Measurements from ENCODE around the gene F10.
"Not testable (repeated sequence)": the region's sequence is repeated elsewhere in the genome, so short reads cannot be mapped to it uniquely, and the experiment has no call there.

Gene F10

DNA sequence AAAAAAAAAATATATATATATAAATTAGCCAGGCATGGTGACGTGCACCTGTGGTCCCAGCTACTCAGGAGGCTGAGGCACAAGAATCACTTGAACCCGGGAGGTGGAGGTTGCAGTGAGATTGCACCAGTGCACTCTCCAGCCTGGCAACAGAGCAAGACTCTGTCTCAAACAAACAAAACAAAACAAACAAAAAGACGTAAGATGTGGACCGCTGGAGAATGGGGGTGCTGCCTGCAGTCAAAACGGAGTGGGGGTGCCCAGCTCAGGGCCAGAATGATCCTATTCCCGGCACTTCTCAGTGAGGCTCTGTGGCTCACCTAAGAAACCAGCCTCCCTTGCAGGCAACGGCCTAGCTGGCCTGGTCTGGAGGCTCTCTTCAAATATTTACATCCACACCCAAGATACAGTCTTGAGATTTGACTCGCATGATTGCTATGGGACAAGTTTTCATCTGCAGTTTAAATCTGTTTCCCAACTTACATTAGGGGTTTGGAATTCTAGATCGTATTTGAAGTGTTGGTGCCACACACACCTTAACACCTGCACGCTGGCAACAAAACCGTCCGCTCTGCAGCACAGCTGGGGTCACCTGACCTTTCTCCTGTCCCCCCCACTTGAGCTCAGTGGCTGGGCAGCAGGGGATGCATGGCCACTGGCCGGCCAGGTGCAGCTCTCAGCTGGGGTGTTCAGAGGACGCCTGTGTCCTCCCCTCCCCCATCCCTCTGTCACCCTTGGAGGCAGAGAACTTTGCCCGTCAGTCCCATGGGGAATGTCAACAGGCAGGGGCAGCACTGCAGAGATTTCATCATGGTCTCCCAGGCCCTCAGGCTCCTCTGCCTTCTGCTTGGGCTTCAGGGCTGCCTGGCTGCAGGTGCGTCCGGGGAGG is 17.3 kb upstream of the F10 start, which contains the start of gene F7:
Gene F7 (plus strand): TSS at position 760 of the 889 bp plus-strand sequence. CDS start 51 bp downstream, at position 811.
- TF ChIP-seq, protein P1, sequence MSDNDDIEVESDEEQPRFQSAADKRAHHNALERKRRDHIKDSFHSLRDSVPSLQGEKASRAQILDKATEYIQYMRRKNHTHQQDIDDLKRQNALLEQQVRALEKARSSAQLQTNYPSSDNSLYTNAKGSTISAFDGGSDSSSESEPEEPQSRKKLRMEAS (IDR thresholded peaks at IDR 0.05; ENCODE audit: low read depth, low read length) = no peak
- TF ChIP-seq CTCF (IDR thresholded peaks at IDR 0.05; ENCODE audit: low read depth, low read length) (no peak), MYC (IDR thresholded peaks at IDR 0.05; ENCODE audit: low read depth, low read length) (no peak), POLR2A (IDR thresholded peaks at IDR 0.05; ENCODE audit: extremely low read depth, insufficient read length) (no peak)
- no peak within 1 kb of the TSS for H3K4me3 ChIP-seq (ENCODE audit: low read depth, low read length)
- DNase-seq (ENCODE audit: low read depth) = no peak

DNA sequence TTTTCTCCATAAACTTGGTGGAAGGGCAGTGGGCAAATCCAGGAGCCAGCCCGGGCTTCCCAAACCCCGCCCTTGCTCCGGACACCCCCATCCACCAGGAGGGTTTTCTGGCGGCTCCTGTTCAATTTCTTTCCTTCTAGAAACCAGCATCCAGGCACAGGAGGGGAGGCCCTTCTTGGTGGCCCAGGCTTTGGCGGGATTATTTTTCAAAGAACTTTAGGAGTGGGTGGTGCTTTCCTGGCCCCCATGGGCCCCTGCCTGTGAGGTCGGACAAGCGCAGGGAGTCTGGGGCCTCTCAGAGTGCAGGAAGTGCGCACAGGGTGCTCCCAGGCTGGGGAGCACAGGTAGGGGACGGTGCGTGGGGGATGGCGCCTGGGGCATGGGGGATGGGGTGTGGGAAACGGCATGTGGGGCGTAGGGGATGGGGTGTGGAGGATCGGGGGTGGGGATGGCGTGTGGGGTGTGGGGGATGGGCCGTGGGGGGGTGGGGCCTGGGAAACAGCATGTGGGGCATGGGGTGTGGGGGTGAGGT is 16.6 kb upstream of the F10 start:
- no peak for DNase-seq (ENCODE audit: low read depth)
- TF ChIP-seq CTCF (IDR thresholded peaks at IDR 0.05; ENCODE audit: low read depth, low read length) = no peak
- TF ChIP-seq MYC (IDR thresholded peaks at IDR 0.05; ENCODE audit: low read depth, low read length) = no peak
- no peak for TF ChIP-seq POLR2A (IDR thresholded peaks at IDR 0.05; ENCODE audit: extremely low read depth, insufficient read length)
- TF ChIP-seq, protein P1 (IDR thresholded peaks at IDR 0.05; ENCODE audit: low read depth, low read length) = no peak
- H3K4me3 ChIP-seq (ENCODE audit: low read depth, low read length) = no peak overlapping the region

- TF ChIP-seq MYC (IDR thresholded peaks at IDR 0.05; ENCODE audit: low read depth, low read length) (no peak), CTCF (IDR thresholded peaks at IDR 0.05; ENCODE audit: low read depth, low read length) (no peak), POLR2A (IDR thresholded peaks at IDR 0.05; ENCODE audit: extremely low read depth, insufficient read length) (no peak)
- TF ChIP-seq, protein P1 (IDR thresholded peaks at IDR 0.05; ENCODE audit: low read depth, low read length) = no peak
- no peak for DNase-seq (ENCODE audit: low read depth)
- no peak overlapping the region for H3K4me3 ChIP-seq (ENCODE audit: low read depth, low read length)
These were observed 15.8 kb upstream of the F10 start for GRCh38 chr13:113106711-113107351.

GRCh38 chr13:113108521-113108920 is 14.1 kb upstream of the F10 start:
- DNase-seq (ENCODE audit: low read depth); H3K4me3 ChIP-seq (ENCODE audit: low read depth, low read length): not testable (repeated sequence)

- no peak for DNase-seq (ENCODE audit: low read depth)
- no peak overlapping the region for H3K4me3 ChIP-seq (ENCODE audit: low read depth, low read length)
- TF ChIP-seq, protein P1 (IDR thresholded peaks at IDR 0.05; ENCODE audit: low read depth, low read length) = no peak
- no peak for TF ChIP-seq MYC (IDR thresholded peaks at IDR 0.05; ENCODE audit: low read depth, low read length)
- no peak for TF ChIP-seq POLR2A (IDR thresholded peaks at IDR 0.05; ENCODE audit: extremely low read depth, insufficient read length)
- TF ChIP-seq CTCF (IDR thresholded peaks at IDR 0.05; ENCODE audit: low read depth, low read length) = no peak
These were observed 13.2 kb upstream of the F10 start for GRCh38 chr13:113109151-113110047.

Measured in NB4 (cell line).